Ovary (tissue), 3 donors: ENCODE results near the gene CXCL16.

ENCODE experiments used
- CTCF ChIP-seq, 3 donors: fragments of 450-650 bp in 2 of 3; fragments of 200-600 bp in 1 of 3; IDR thresholded peaks; one replicate each; pipeline versions ENCODE4 v1.5.1 to v1.8.0; 2016 to 2022; ENCODE audit warnings: antibody characterized with exemption in 3 of 3, mild to moderate bottlenecking in 1 of 3
- EP300 ChIP-seq: sonication (generic); formaldehyde crosslinking; IDR thresholded peaks from one replicate; pipeline ENCODE4 v1.6.1; 2017; ENCODE audit warnings: antibody characterized with exemption
- POLR2A ChIP-seq: fragments of 450-650 bp; IDR thresholded peaks from one replicate; pipeline ENCODE4 v1.6.1; 2017; ENCODE audit warnings: antibody characterized with exemption, mild to moderate bottlenecking, moderate library complexity
- donor health status: DM: no; HTN: no; CAD: no.

- no peak for TF ChIP-seq POLR2A
- TF ChIP-seq CTCF (IDR thresholded peaks at IDR 0.05): no peak
- no peak for TF ChIP-seq EP300
These were observed 18.9 kb downstream of the CXCL16 start for GRCh38 chr17:4720787-4721186.
